CD4-positive, alpha-beta T cell treated with Interleukin-2 at 100 ng/mL for 4 hours (primary cell): ENCODE results near the gene MDFIC2.

ENCODE experiments used
- DNase-seq: peaks from one replicate; pipeline ENCODE4 v3.0.0-alpha.2; 2020; ENCODE audit warnings: low spot score

The MDFIC2 gene

DNA sequence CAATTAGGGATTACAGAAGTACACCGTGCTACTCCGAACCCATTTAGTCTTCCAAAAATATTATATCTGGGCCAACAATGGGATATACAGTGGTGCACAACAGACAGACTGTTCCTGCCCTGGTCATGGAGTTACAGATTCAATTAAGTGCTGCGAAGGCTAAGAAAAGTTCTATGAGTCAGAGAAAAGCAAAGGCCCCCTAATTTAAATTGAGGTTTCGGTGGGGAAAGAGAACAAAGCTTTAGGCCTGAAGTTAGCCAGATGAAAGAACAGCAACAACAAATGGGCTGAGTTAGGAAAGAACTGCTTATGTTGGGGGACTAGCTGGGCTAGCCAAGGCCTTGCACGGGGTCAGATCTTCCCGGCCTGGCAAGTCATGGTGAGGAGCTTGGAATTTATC lies 131.8 kb downstream of the MDFIC2 start:
- DNase-seq = no peak

DNA sequence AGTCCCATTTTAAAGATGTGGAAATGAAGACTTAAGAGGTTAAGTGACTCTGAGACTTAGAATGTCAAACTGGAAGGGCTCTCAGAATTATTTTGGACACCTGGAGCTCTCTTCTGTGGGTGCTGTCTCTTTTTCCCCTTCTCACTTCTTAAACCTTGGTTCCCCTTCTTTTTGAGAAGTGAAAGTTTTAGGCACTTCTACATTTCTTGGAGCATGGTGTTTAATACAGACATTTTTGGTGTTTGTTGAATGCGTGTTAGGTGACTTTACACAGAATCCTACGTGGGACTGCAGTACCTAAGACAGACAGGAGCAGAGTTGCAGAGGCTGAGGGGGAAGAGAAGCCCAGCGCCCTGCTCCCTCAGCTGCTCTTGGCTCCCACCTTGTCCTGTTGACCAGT lies 133.3 kb downstream of the MDFIC2 start:
- no peak for DNase-seq

DNA sequence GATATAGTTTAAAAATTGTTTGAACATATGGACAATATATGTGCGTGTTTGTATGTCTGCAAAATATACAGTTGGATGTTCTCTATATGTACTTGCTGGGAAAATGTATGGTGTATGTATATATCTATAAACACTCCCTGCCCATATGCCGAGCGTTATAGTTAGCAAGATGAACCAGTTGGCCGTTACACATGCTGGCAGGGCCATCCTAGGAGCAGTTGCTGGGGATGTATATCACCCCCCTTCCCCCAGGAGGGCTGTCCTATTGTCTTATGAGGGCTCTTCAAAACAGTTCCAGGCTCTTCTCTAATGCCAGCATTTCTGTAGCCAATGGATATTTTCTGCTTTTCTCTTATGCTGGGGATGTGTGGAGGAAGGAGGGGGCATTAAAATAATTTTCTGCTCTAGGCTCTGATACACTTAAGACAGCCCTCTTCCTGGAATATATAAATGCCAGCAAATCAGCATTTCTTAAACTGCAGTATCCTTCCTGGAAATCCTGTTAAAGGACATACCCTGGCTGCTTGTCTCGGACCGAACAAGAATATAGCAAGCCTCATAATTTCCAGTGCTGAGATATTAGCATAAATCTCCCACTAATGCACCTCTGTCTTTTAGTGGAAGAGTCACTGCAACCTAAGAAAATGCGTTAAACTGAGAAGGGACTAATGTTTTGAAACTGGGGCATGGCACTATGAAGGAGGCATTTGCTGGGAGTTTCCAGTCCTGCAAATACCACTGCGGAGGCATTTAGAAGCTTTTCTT lies 134.4 kb downstream of the MDFIC2 start:
- DNase-seq = no peak

DNA sequence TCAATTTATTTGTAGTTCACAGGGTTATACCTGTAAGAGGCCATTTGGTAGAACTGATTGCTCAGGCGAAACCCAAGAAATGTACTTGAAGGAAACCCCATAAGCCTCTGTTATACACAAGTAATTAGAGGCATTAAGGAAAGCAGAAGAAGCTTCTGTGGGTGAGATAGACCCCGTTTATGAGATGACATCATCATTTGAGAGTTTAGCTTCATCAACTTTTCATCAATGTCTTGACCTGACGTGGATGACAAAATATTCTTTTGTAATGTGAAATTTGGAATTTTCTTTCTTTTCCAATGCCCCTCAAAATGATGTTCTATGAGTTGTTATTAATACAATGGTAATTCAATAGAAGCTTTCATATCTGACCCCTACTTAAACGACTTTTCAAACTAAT lies 136.2 kb downstream of the MDFIC2 start:
- no peak for DNase-seq

DNA sequence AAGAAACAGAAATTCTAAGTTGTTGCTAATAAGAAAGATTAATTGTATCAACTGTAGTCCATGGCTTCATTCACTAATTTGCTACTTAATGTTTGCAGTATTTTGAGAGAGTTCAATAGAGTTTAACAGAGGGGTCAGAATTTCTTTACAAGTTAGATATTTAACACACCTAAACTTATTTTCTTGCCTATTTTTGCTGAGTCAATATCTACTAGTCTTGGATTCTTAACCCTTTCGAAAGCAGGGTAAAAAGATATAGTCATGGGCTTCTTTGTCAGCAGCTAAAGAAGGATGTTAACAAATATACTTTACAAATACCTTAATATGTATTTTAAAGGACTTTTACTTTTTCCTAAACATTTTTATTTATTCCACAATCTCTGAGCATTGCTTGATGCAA lies 155.6 kb downstream of the MDFIC2 start:
- no peak for DNase-seq

DNA sequence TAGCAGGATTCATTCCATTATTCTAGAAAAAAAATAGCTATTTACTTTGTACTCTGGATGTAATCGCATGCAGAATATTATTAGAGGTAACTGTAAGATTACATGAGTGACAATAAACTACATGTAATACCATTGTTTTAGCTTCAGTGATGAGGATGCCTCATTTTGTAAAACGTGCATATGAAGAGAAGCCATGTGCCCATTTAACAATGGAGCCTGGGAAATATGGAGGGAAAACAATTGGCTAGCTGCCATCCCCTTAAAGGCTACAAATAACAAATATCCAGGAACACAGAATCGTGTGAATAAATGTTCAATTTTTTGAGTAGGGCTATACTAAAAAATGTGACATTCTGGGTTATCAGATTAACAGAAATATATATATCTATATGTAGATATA lies 161.8 kb downstream of the MDFIC2 start:
- DNase-seq = no peak

DNA sequence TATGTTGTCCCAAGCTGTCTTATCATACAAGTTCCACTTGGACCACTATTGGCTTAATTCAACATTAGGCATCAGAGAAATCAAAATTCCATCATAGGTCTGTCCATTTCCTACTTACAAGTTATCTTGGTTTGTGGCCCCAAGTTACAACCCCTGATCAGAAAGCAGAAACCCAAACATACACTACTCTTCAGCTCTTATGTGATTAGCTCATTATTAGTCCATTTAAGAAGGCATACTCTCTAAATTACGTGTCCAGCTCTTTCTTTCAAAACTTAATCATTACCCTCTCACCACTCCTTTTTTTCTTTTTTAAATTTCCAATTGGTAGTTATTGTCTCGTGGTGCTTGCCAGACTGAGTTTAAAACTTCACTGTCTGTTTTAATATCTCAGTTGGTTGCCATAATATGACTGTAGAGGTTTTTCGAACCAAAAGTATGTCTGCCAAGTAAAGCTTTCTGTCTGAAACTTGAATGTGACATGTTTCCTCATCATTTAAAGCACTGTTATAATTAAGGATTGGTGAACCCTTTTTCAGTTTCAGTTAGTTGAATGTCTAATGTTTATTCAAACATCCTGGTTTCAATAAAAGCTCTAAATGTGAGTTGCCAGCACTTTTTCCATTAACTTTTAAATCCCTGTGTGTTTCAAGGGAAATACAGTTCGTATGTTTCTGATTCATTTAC lies 162.6 kb downstream of the MDFIC2 start:
- DNase-seq = no peak
